GM10248 (cell line): Measurements from ENCODE around the gene EHD4.

Experiments
- CTCF ChIA-PET: fragments of 300-600 bp; sonication (Branson Sonifier 250); formaldehyde crosslinking; extraction: SDS; loops from one replicate; lab custom pipeline; 2021; ENCODE audit warnings: antibody characterized with exemption; lab: Yijun Ruan, JAX
- POLR2A ChIA-PET: fragments of 350-650 bp; sonication (Branson Sonifier 250); formaldehyde crosslinking; extraction: SDS; loops from one replicate; lab custom pipeline; 2020; ENCODE audit warnings: antibody characterized with exemption; lab: Yijun Ruan, JAX
- DNase-seq: peaks from one replicate; pipeline ENCODE4 v3.0.0; 2012; ENCODE audit errors: extremely low spot score
- TF ChIP-seq, protein P1 (sequence below): IDR thresholded peaks from 2 replicates; pipeline ENCODE4 v1.5.1; 2012; ENCODE audit warnings: mild to moderate bottlenecking, low read depth; ENCODE audit errors: extremely low read depth, missing control alignments, control extremely low read depth

EHD4 gene

DNA sequence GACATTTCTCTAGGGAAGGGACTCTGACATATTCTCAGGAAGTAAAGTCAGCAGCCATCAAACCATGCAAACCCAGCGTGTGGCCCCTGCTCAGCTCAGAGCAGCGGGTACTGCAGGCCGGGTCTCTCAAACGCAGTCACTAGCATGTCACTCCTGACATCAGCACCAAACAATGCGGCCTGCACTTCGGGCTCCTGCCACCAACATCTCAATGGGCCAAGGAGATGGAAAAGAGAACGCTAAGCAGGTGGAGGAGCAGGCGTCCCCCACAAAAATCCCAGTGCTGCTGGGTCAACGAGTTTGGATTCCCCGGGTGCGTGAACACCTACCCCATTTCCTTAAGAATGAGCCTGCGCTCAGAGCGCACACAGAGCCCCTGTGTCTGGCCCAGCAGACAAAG lies 68.6 kb downstream of the EHD4 start:
- POLR2A ChIA-PET: no interaction called here
- TF ChIP-seq, protein P1, sequence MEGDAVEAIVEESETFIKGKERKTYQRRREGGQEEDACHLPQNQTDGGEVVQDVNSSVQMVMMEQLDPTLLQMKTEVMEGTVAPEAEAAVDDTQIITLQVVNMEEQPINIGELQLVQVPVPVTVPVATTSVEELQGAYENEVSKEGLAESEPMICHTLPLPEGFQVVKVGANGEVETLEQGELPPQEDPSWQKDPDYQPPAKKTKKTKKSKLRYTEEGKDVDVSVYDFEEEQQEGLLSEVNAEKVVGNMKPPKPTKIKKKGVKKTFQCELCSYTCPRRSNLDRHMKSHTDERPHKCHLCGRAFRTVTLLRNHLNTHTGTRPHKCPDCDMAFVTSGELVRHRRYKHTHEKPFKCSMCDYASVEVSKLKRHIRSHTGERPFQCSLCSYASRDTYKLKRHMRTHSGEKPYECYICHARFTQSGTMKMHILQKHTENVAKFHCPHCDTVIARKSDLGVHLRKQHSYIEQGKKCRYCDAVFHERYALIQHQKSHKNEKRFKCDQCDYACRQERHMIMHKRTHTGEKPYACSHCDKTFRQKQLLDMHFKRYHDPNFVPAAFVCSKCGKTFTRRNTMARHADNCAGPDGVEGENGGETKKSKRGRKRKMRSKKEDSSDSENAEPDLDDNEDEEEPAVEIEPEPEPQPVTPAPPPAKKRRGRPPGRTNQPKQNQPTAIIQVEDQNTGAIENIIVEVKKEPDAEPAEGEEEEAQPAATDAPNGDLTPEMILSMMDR: no peak
- CTCF ChIA-PET: interaction anchor here (1.1 to 4.1 kb wide), 15 partner anchors 8 to 130 kb away, joined by 4 to 49 read pairs (median 5); partner anchors contain the start of genes MAPKBP1 and SPTBN5
- DNase-seq: no peak

DNA sequence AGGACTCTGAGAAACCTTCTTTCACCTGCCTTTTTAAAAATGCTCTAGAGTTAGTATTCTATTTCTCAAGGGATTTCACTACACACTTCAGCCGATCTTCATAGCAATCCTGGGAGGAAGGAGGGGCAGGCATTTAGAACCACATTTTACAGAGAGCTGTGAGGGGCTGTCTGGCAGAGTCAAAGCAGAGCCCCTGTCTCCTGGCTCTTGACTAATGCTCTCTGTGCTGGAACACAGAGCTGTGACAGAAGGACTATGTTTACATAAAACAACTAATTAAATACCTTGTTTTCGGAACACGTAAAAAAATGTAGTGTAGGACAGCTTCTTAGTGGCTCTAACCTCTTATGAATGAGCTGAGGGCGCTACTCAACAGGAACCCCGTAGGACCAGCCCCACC lies 70.9 kb downstream of the EHD4 start:
- TF ChIP-seq, protein P1: no peak
- DNase-seq: no peak
- POLR2A ChIA-PET: no interaction called here
- CTCF ChIA-PET: interaction anchor here (1.5 to 4.1 kb wide), 5 partner anchors 8 to 460 kb away, joined by 3 to 49 read pairs (median 5); partner anchors contain the start of gene MAPKBP1

DNA sequence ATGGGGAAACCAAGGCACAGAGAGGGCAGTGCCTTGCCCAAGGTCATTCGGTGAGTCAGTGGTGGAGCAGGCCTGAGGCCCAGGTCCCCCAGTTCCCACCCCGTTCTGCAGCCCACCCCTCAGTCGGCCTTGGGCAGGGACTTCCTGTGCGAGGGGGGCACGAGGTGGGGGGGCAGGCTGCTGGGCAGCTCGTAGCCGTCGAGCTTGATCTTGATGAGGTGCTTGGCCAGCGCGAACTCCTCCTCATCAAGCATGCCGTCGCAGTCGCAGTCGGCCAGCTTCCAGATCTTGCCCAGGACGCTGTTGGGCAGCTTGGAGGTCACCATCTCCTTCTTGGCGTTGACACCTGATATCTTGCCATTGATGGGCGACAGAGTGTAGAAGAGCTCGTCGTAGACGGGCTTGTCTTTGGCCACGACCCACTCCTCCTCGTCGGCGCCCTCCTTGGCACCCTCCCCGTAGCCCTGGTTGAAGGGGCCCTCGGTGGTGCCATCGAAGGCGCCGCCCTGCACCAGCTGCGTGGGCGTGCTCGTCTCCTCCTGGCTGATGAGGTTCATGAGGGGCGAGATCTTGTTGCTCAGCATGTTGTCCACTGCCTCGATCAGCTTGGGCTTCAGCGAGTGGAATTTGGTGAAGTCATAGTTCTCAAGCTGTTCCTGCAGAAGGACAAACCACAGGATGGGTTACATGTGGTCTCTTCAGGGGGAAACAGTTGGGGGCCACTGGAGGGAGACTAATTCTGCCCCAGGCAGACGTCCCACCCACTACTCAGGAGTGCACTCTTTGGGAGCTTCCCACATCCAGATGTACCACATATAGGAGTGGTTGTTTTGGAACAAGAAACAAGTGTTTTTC lies 71.6 kb downstream of the EHD4 start:
- TF ChIP-seq, protein P1: no peak
- ChIA-PET CTCF (interaction anchor here (1.5 to 2.3 kb wide), 5 partner anchors 9 to 460 kb away, joined by 3 to 11 read pairs (median 5); partner anchors contain the start of gene MAPKBP1), POLR2A (no interaction called here)
- no peak for DNase-seq

DNA sequence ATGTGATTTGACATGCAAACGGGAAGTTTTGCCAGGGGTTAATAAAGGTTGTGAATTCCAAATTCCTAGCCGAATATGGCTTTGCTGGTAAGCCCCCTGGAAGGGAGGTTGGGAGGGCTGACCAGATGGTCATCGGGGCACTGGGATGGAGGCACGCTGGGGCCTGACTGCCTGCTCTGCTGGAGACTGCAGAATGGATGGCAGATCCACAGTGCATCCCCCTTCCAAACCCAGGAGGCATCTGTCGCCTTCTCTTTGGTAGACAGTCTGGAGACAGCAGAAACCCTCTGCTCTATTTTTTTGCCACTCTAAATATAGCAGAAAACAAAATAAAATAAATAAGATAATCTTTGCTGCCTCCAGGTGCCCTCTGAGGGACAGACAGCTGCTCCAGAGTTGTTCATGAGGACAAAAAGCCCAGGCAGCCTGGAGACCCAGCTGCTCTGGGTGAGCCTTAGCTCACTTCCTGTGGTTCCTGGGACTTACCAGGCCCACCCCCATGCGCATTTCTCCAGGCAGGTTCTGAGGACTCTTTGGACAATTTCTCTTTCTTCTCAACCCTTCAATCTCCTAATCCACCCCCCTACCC lies 72.4 kb downstream of the EHD4 start:
- ChIA-PET CTCF (interaction anchor here (1.7 to 2.1 kb wide), 3 partner anchors 10 to 127 kb away, joined by 3 to 6 read pairs (median 5); partner anchors contain the start of gene MAPKBP1), POLR2A (no interaction called here)
- no peak for DNase-seq
- TF ChIP-seq, protein P1: no peak

GRCh38 chr15:41897363-41897799 lies 75.0 kb downstream of the EHD4 start:
- POLR2A ChIA-PET: no interaction called here
- CTCF ChIA-PET: no interaction called here
- DNase-seq: no peak
- TF ChIP-seq, protein P1: no peak

DNA sequence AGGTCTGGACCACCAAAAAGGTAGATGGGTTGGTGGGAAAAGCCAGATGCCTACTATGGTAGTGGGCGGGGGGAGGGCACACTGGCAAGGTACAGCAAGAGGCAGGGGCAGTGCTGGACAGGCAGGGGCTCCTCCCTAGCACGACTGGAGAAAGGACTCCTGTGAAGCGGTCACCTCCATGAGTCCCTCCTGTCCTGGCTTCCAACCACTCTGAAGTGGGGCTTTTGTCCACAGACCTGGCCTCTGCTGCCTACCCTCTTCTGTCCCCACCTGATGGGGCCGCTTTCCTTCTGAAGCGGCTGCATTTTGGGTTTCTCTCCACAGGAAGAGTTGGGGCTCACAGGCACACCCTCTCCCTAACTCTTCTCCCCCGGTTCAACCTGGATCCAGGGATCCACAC lies 75.8 kb downstream of the EHD4 start:
- CTCF ChIA-PET: interaction anchor here (2.3 kb wide), 1 partner anchor 8 kb away, joined by 20 read pairs; no protein-coding TSS in a partner anchor
- TF ChIP-seq, protein P1: no peak
- POLR2A ChIA-PET: no interaction called here
- no peak for DNase-seq
